Stimulated activated naive CD4-positive, alpha-beta T cell treated with Interleukin-2 at 50 U/mL for 16 hours (primary cell): Measurements from ENCODE around the gene UBE2D4.
"Not testable (repeated sequence)": the region's sequence is repeated elsewhere in the genome, so short reads cannot be mapped to it uniquely, and the experiment has no call there.

Experiments
- DNase-seq: peaks from one replicate; lab custom pipeline; 2025; lab: John Stamatoyannopoulos, UW

Gene UBE2D4

GRCh38 chr7:43968172-43969040, 42.2 kb downstream of the UBE2D4 start:
- not testable (repeated sequence) for DNase-seq

- DNase-seq = not testable (repeated sequence)
These were observed 43.4 kb downstream of the UBE2D4 start for GRCh38 chr7:43969586-43969985.

- not testable (repeated sequence) for DNase-seq
These were observed 44.5 kb downstream of the UBE2D4 start for GRCh38 chr7:43970698-43971097.

- DNase-seq = not testable (repeated sequence)
These were observed 47.9 kb downstream of the UBE2D4 start for GRCh38 chr7:43974033-43974573.

GRCh38 chr7:43974725-43975482, 48.7 kb downstream of the UBE2D4 start:
- DNase-seq = not testable (repeated sequence)

- DNase-seq = no peak
These were observed 51.3 kb downstream of the UBE2D4 start for GRCh38 chr7:43977525-43977924.

- DNase-seq = not testable (repeated sequence)
These were observed 51.9 kb downstream of the UBE2D4 start for GRCh38 chr7:43978102-43978501.

GRCh38 chr7:43982848-43983247, 56.6 kb downstream of the UBE2D4 start:
- DNase-seq = not testable (repeated sequence)

GRCh38 chr7:43983736-43984135, 57.5 kb downstream of the UBE2D4 start:
- not testable (repeated sequence) for DNase-seq

- DNase-seq = peak; percentile 80
These were observed 59.9 kb downstream of the UBE2D4 start for GRCh38 chr7:43985904-43986864.

- DNase-seq = not testable (repeated sequence)
These were observed 61.2 kb downstream of the UBE2D4 start for GRCh38 chr7:43987476-43987875.

GRCh38 chr7:43990011-43990585, 63.9 kb downstream of the UBE2D4 start:
- DNase-seq = not testable (repeated sequence)

GRCh38 chr7:43990829-43991228, 64.6 kb downstream of the UBE2D4 start:
- not testable (repeated sequence) for DNase-seq

GRCh38 chr7:43992896-43993295, 66.7 kb downstream of the UBE2D4 start:
- DNase-seq = not testable (repeated sequence)

GRCh38 chr7:43994681-43995080, 68.4 kb downstream of the UBE2D4 start:
- not testable (repeated sequence) for DNase-seq

GRCh38 chr7:43997532-43997931, 71.3 kb downstream of the UBE2D4 start, which contains the start of gene SPDYE1:
Gene SPDYE1 (plus strand): TSS chr7:43997897. CDS start chr7:43999950, 2,053 bp downstream.
- not testable (repeated sequence) for DNase-seq
